GM10266 (cell line): Measurements from ENCODE around the gene BTAF1.

ENCODE experiments used
- DNase-seq: peaks from one replicate; pipeline ENCODE4 v3.0.0; 2012; ENCODE audit errors: extremely low spot score
- CTCF ChIP-seq: IDR thresholded peaks from 2 replicates; pipeline ENCODE4 v1.5.1; 2012; ENCODE audit warnings: mild to moderate bottlenecking, low read depth; ENCODE audit not compliant: control insufficient read depth, insufficient read depth; ENCODE audit errors: missing control alignments

The BTAF1 gene

DNA sequence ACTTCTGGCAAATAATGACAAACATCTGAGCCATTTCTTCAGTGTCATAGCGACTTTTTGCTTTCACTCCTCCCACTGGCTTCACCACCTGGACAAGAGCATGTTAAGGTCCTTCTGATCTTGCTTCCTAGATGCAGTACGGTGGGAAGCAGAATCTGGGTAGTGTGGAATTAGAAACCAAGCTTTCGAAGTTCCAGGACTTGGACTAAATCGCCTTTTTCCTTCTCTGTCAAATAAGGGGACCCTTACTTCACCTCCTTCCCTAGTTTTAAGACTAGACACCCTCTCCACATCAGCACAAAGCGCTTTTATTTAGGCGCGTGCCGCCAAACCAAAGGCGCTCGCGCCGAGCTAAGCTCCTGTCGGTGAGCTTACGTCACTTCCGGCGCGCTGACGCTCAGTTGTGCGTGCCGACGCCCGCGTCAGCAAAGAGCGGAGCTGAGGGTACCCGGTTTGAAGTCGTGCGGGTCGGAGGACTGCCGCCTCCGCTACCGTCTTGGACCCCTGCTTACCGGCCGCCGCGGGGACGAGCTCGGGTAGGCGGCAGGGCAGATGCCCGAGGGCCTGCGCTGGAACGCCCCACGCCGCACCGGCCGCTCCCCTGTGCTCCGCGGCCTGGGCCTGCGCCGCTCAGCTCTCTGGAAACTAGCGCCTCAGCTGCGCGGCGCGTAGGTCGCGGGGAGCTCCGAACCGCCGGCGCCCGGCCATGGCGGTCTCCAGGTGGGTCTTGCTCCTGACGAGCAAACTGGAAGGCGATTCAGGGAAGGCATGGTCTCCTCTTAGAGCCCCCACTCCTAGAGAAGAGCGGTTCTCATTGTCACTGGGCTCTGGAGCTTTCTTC lies at the start of gene BTAF1:
Gene BTAF1 (plus strand): TSS at position 400 of the 841 bp plus-strand sequence. CDS start 307 bp downstream, at position 707.
- no peak for TF ChIP-seq CTCF
- DNase-seq: peak; percentile 87

GRCh38 chr10:91875156-91875555 lies 48.4 kb upstream of the BTAF1 start:
- TF ChIP-seq CTCF: no peak
- no peak for DNase-seq

- TF ChIP-seq CTCF: no peak
- DNase-seq: no peak
These were observed 47.8 kb upstream of the BTAF1 start for GRCh38 chr10:91875779-91876178.

- no peak for TF ChIP-seq CTCF
- DNase-seq: no peak
These were observed 43.9 kb upstream of the BTAF1 start for GRCh38 chr10:91879515-91880170.

GRCh38 chr10:91880310-91880709 lies 43.3 kb upstream of the BTAF1 start:
- no peak for TF ChIP-seq CTCF
- DNase-seq: no peak

GRCh38 chr10:91883549-91884444 lies 39.8 kb upstream of the BTAF1 start:
- no peak for DNase-seq
- TF ChIP-seq CTCF: no peak

- no peak for TF ChIP-seq CTCF
- no peak for DNase-seq
These were observed 39.0 kb upstream of the BTAF1 start for GRCh38 chr10:91884536-91884935.
